K562 (cell line): ENCODE data around the gene OR2W3. TPM values are rescaled to one million over a fixed set of nuclear protein-coding genes. Genes with fewer than 3 reads are reported as not detected.

Experiments
- ATAC-seq: fragments of 200-7000 bp; cut with Tn5 transposase; 3 replicates; pipeline ENCODE4 v1.9.1; 2020; ENCODE audit warnings: moderate library complexity
- BruUV-seq: library from RNA; stranded (reverse); fragments of 400-500 nt; replicated peaks from 2 replicates; lab custom pipeline; 2021; lab: Mats Ljungman, UMichigan
- CTCF ChIA-PET: fragments of 300-600 bp; formaldehyde crosslinking; extraction: SDS; loops from one replicate; lab custom pipeline; 2021; ENCODE audit warnings: low intra/inter-chr PET ratio; lab: Yijun Ruan, JAX
- POLR2A ChIA-PET: fragments of 300-600, 350-650 bp; sonication (Branson Sonifier 250); formaldehyde crosslinking; extraction: SDS; loops from one replicate; lab custom pipeline; 2021; ENCODE audit warnings: antibody characterized with exemption, inconsistent platforms; lab: Yijun Ruan, JAX
- DNase-seq, 4 experiments: peaks; one replicate each; pipeline versions ENCODE4 v3.0.0 to v3.0.0-alpha.2; 2011 to 2018; ENCODE audit warnings: low spot score in 3 of 4, mixed read lengths in 3 of 4; ENCODE audit errors: extremely low read depth in 1 of 4
- FAIRE-seq: peaks from 2 replicates; lab custom pipeline; 2011; peaks lifted over from hg19 to GRCh38; lab: Jason Lieb, UNC
- H2AFZ ChIP-seq: 2 replicates; pipeline ENCODE4 v1.6.0; 2011; ENCODE audit warnings: low read depth, low read length, control low read depth, inconsistent platforms
- H3K27ac ChIP-seq: fragments of 200-600 bp; 3 replicates; pipeline ENCODE4 v1.8.0; 2011; ENCODE audit warnings: low read depth, mild to moderate bottlenecking, control low read depth, inconsistent platforms, low read length, moderate library complexity, mixed read lengths; ENCODE audit errors: extremely low read depth
- H3K27me3 ChIP-seq, 2 experiments: fragments of 300-600 bp in 1 of 2; 2 replicates in 1 of 2; 3 replicates in 1 of 2; pipeline versions ENCODE4 v1.6.0 to v1.8.0; 2011; ENCODE audit warnings: inconsistent platforms in 2 of 2, low read length in 2 of 2, mild to moderate bottlenecking in 1 of 2, mixed read lengths in 1 of 2, moderate library complexity in 1 of 2; ENCODE audit not compliant: control insufficient read depth in 2 of 2, insufficient read depth in 2 of 2
- H3K36me3 ChIP-seq: fragments of 300-600 bp; 3 replicates; pipeline ENCODE4 v1.8.0; 2011; ENCODE audit warnings: mild to moderate bottlenecking, low read length, inconsistent platforms; ENCODE audit not compliant: control insufficient read depth, insufficient read depth
- H3K4me1 ChIP-seq, 2 experiments: fragments of 200-600 bp in 1 of 2; replicated peaks in 1 of 2; 2 replicates in 1 of 2; 3 replicates in 1 of 2; pipeline versions ENCODE4 v1.5.1 to v1.8.0; 2011; ENCODE audit warnings: inconsistent platforms in 2 of 2, low read length in 2 of 2, mild to moderate bottlenecking in 1 of 2, mixed read lengths in 1 of 2, moderate library complexity in 1 of 2; ENCODE audit not compliant: control insufficient read depth in 2 of 2, insufficient read depth in 2 of 2
- H3K4me2 ChIP-seq: 2 replicates; pipeline ENCODE4 v1.6.1; 2011; ENCODE audit warnings: low read length, control low read depth, inconsistent platforms, mixed read lengths; ENCODE audit not compliant: insufficient read depth
- H3K4me3 ChIP-seq: fragments of 200-600 bp; sonication (generic), shearing (Covaris generic); 2 replicates; pipeline ENCODE4 v1.5.1; 2016; ENCODE audit warnings: control low read depth, inconsistent platforms
- H3K79me2 ChIP-seq: fragments of 200-600 bp; 3 replicates; pipeline ENCODE4 v1.8.0; 2011; ENCODE audit warnings: low read length, inconsistent platforms; ENCODE audit not compliant: control insufficient read depth, insufficient read depth
- H3K9ac ChIP-seq, 2 experiments: 2 replicates each; pipeline versions ENCODE4 v1.6.0 to v1.6.1; 2011; ENCODE audit warnings: low read depth in 2 of 2, low read length in 2 of 2, control low read depth in 1 of 2, inconsistent platforms in 1 of 2, mild to moderate bottlenecking in 1 of 2, mixed read lengths in 1 of 2; ENCODE audit not compliant: insufficient read depth in 1 of 2
- H3K9me1 ChIP-seq: one replicate; pipeline ENCODE4 v1.6.0; 2011; ENCODE audit warnings: inconsistent platforms, mild to moderate bottlenecking, low read length, moderate library complexity; ENCODE audit not compliant: control insufficient read depth, insufficient read depth
- H3K9me3 ChIP-seq: replicated peaks from 2 replicates; pipeline ENCODE4 v1.5.1; 2011; ENCODE audit warnings: low read depth, low read length, inconsistent platforms; ENCODE audit not compliant: control insufficient read depth, insufficient read depth
- H4K20me1 ChIP-seq: replicated peaks from 2 replicates; pipeline ENCODE4 v1.6.1; 2011; ENCODE audit warnings: low read length, inconsistent platforms, mixed read lengths; ENCODE audit not compliant: control insufficient read depth, insufficient read depth
- ATF1 ChIP-seq, 2 experiments: fragments of 450-650 bp in 1 of 2; IDR thresholded peaks; 2 replicates each; pipeline ENCODE4 v1.6.1; 2016; ENCODE audit warnings: missing compliant biosample characterization in 1 of 2, missing genetic modification characterization in 1 of 2
- CHD1 ChIP-seq: fragments of 200-600 bp; sonication (generic); IDR thresholded peaks from one replicate; pipeline ENCODE4 v1.6.1; 2012; ENCODE audit warnings: mild to moderate bottlenecking, moderate library complexity, low read length, inconsistent platforms
- DNMT1 ChIP-seq: fragments of 450-650 bp; IDR thresholded peaks from 2 replicates; pipeline ENCODE4 v1.6.1; 2016; ENCODE audit warnings: antibody characterized with exemption, mild to moderate bottlenecking
- FOXA1 ChIP-seq: fragments of 450-650 bp; IDR thresholded peaks from 2 replicates; pipeline ENCODE4 v1.6.1; 2016; ENCODE audit warnings: mild to moderate bottlenecking, borderline replicate concordance
- HSF4 ChIP-seq: fragments of 250-450 bp; sonication (Bioruptor Pico); IDR thresholded peaks from 2 replicates; pipeline ENCODE4 v2.1.2; 2022; ENCODE audit warnings: mild to moderate bottlenecking, moderate library complexity, borderline replicate concordance
- IFI16 ChIP-seq: fragments of 250-450 bp; sonication (Bioruptor Pico); IDR thresholded peaks from 2 replicates; pipeline ENCODE4 v2.1.2; 2022; ENCODE audit warnings: mild to moderate bottlenecking, inconsistent platforms
- MTA3 ChIP-seq: fragments of 450-650 bp; formaldehyde crosslinking; IDR thresholded peaks from 2 replicates; pipeline ENCODE4 v1.6.1; 2017; ENCODE audit warnings: mild to moderate bottlenecking, borderline replicate concordance
- NR3C1 ChIP-seq: sonication (generic); formaldehyde crosslinking; IDR thresholded peaks from 2 replicates; pipeline ENCODE4 v1.8.1; 2022; ENCODE audit warnings: missing genetic modification reagents
- TBP ChIP-seq: optimal IDR thresholded peaks from 2 replicates; pipeline ENCODE3; 2011; ENCODE audit warnings: low read depth, low read length, improper control_type of control experiment
- TEAD1 ChIP-seq, 2 experiments: fragments of 450-650 bp in 1 of 2; sonication (generic) in 1 of 2; formaldehyde crosslinking; IDR thresholded peaks; 2 replicates each; pipeline versions ENCODE4 v1.4.0 to v1.8.0; 2020 to 2022; ENCODE audit warnings: mild to moderate bottlenecking in 2 of 2, missing genetic modification reagents in 1 of 2
- USF2 ChIP-seq: sonication (generic); formaldehyde crosslinking; IDR thresholded peaks from 2 replicates; pipeline ENCODE4 v1.5.0; 2020; ENCODE audit warnings: missing genetic modification reagents
- ZFP36 ChIP-seq: fragments of 150-350 bp; IDR thresholded peaks from 2 replicates; pipeline ENCODE4 v1.6.1; 2018; ENCODE audit warnings: low read length, low read depth; ENCODE audit not compliant: partially characterized antibody
- ZNF274 ChIP-seq: IDR thresholded peaks from 2 replicates; pipeline ENCODE4 v1.6.1; 2011; ENCODE audit warnings: low read depth, mild to moderate bottlenecking, low read length, moderate library complexity, borderline replicate concordance
- ZNF316 ChIP-seq: fragments of 450-650 bp; IDR thresholded peaks from 2 replicates; pipeline ENCODE4 v1.6.1; 2016
- ZNF347 ChIP-seq: fragments of 450-650 bp; formaldehyde crosslinking; IDR thresholded peaks from 2 replicates; pipeline ENCODE4 v1.4.0; 2020; ENCODE audit warnings: low read depth, mild to moderate bottlenecking, moderate library complexity
- WGBS: fragments of 100-300 bp; shearing (Covaris generic); methylation state at CpG from one replicate; pipeline ENCODE4 v1.1.6; 2016; ENCODE audit warnings: low coverage, mixed read lengths; ENCODE audit not compliant: insufficient coverage; ENCODE audit errors: missing lambda C conversion rate; 5-methylcytosine and 5-hydroxymethylcytosine counted together
- in situ Hi-C: fragments of 300-500 bp; cut with MboI; formaldehyde crosslinking; loops from 4 replicates; pipeline ENCODE4 v1.15.0; 2018; ENCODE audit warnings: inconsistent platforms, mixed read lengths
- intact Hi-C: fragments of 100-400 bp; cut with micrococcal nuclease; formaldehyde crosslinking; loops from 2 replicates; pipeline ENCODE4 v1.14.2; 2022
- polyA plus RNA-seq, 8 experiments: library from polyadenylated mRNA; depleted of rRNA in 4 of 8; stranded (reverse) in 5 of 8; unstranded in 3 of 8; fragments of >200 nt; fragmentation: Nextera tagmentation in 2 of 8; fragmentation: Illumina TruSeq in 1 of 8; extraction: Ambion mirVana in 2 of 8; extraction: Trizol in 1 of 8; gene quantifications; 2 replicates each; pipeline versions ENCODE4 v1.2.1 to v1.2.3, GENCODE V29; 2011 to 2014; ENCODE audit warnings: inconsistent platforms in 1 of 8, missing spikeins in 1 of 8
- total RNA-seq, 7 experiments: library from RNA; depleted of rRNA in 6 of 7; stranded (reverse); fragments of >200 nt in 6 of 7; fragmentation: Illumina TruSeq in 2 of 7; extraction: Trizol in 2 of 7; gene quantifications; 2 replicates each; pipeline versions ENCODE4 v1.2.1 to v1.2.3, GENCODE V29; 2011 to 2021; ENCODE audit warnings: low replicate concordance in 1 of 7

Gene OR2W3
- total and polyA plus RNA-seq, 9 of the 15 experiments (the other 6 are each of a cell fraction or from before 2014, with no cell fraction given), result 0.67 to 7.6 (median 3.7) TPM

GRCh38 chr1:247848346-247848745, 47.0 kb upstream of the OR2W3 start (continued):
- TF ChIP-seq CHD1 (no peak), ZNF347 (CRISPR knock-in tag) (no peak), DNMT1 (no peak), ZFP36 (no peak), FOXA1 (no peak), TEAD1 (CRISPR knock-in tag; IDR thresholded peaks at IDR 0.05) (no peak)

GRCh38 chr1:247849616-247850015, 45.8 kb upstream of the OR2W3 start:
- no peak for FAIRE-seq
- peaks cover 3% of the 10 kb centered on the region; the same call in 1 of the 2 replicates for H3K9me3 ChIP-seq
- CTCF ChIA-PET, result no interaction called here
- H3K9me1 ChIP-seq, result no peaks in the 10 kb centered on the region
- H4K20me1 ChIP-seq, result no peaks in the 10 kb centered on the region
- no TSS peak for BruUV-seq
- no peak overlapping the region for H3K27ac ChIP-seq
- no peaks in the 10 kb centered on the region; a peak in 1 of 5 replicates for H3K27me3 ChIP-seq
- DNase-seq, result no peak
- no peak overlapping the region for H2AFZ ChIP-seq
- POLR2A ChIA-PET, result no interaction called here
- H3K36me3 ChIP-seq, result no peaks in the 10 kb centered on the region
- no peak for ATAC-seq
- H3K4me3 ChIP-seq, result no peak overlapping the region
- in situ Hi-C loops (no loop called here), intact Hi-C loops (loop anchor here (10.0 kb wide), 1 partner anchor 475 kb away; no protein-coding TSS in a partner anchor)
- peaks cover 2 to 32% of the 10 kb centered on the region in 2 experiments; a peak in 3 of 5 replicates for H3K4me1 ChIP-seq
- no peak overlapping the region for H3K9ac ChIP-seq
- H3K4me2 ChIP-seq, result no peak overlapping the region
- TF ChIP-seq ZNF316 (no peak), ATF1 (CRISPR knock-in tag; IDR thresholded peaks at IDR 0.05) (no peak), ATF1 (tag; IDR thresholded peaks at IDR 0.05) (no peak), NR3C1 (no peak), IFI16 (CRISPR knock-in tag) (no peak), MTA3 (no peak), HSF4 (CRISPR knock-in tag) (no peak), USF2 (CRISPR knock-in tag) (no peak), ZNF274 (no peak), TBP (no peak)
- H3K79me2 ChIP-seq, result no peaks in the 10 kb centered on the region
- 14% methylated on average over 1 of the region's 1 CpG for whole genome bisulfite sequencing
